ENCODE data around the gene PLCL2.

DNA sequence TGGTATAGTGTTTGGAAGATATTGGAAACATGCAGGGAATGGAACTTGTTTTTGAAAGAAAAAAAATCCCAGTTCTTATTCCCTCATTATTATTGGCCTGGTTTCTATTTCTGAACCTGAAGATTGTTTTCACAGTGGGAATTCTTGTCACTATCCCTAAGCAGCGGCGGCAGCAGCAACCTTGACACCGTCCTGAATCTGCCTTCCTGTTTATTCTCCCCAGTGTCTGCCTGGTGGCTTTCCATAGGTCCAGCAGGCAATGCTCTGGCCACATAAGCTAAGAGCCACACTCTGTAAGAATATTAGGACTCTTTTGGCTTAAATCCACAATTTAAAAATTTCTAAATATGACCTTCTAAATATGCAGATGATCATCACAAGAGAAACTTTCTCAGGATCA lies 178.0 kb downstream of the PLCL2 start:
- TF ChIP-seq, protein P1, sequence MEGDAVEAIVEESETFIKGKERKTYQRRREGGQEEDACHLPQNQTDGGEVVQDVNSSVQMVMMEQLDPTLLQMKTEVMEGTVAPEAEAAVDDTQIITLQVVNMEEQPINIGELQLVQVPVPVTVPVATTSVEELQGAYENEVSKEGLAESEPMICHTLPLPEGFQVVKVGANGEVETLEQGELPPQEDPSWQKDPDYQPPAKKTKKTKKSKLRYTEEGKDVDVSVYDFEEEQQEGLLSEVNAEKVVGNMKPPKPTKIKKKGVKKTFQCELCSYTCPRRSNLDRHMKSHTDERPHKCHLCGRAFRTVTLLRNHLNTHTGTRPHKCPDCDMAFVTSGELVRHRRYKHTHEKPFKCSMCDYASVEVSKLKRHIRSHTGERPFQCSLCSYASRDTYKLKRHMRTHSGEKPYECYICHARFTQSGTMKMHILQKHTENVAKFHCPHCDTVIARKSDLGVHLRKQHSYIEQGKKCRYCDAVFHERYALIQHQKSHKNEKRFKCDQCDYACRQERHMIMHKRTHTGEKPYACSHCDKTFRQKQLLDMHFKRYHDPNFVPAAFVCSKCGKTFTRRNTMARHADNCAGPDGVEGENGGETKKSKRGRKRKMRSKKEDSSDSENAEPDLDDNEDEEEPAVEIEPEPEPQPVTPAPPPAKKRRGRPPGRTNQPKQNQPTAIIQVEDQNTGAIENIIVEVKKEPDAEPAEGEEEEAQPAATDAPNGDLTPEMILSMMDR (IDR thresholded peaks at IDR 0.05) = no peak
- TF ChIP-seq POLR2A (IDR thresholded peaks at IDR 0.05) = no peak
